NCI-H1436 treated with DMSO at 0.1 percent for 48 hours (cell line): Measurements from ENCODE around the gene CST6.
"Not testable (repeated sequence)": the region's sequence is repeated elsewhere in the genome, so short reads cannot be mapped to it uniquely, and the experiment has no call there.

ENCODE experiments used
- DNase-seq: peaks from one replicate; lab custom pipeline; 2025; lab: John Stamatoyannopoulos, UW

Gene CST6

GRCh38 chr11:66015454-66015881 lies 3.7 kb downstream of the CST6 start:
- DNase-seq = no peak

- no peak for DNase-seq
Measured at GRCh38 chr11:66015936-66016792, 4.4 kb downstream of the CST6 start.

GRCh38 chr11:66016793-66017177 lies 5.0 kb downstream of the CST6 start:
- no peak for DNase-seq

- DNase-seq = no peak
Measured at GRCh38 chr11:66017321-66017720, 5.5 kb downstream of the CST6 start.

GRCh38 chr11:66020212-66020611 lies 8.4 kb downstream of the CST6 start:
- DNase-seq = no peak

DNA sequence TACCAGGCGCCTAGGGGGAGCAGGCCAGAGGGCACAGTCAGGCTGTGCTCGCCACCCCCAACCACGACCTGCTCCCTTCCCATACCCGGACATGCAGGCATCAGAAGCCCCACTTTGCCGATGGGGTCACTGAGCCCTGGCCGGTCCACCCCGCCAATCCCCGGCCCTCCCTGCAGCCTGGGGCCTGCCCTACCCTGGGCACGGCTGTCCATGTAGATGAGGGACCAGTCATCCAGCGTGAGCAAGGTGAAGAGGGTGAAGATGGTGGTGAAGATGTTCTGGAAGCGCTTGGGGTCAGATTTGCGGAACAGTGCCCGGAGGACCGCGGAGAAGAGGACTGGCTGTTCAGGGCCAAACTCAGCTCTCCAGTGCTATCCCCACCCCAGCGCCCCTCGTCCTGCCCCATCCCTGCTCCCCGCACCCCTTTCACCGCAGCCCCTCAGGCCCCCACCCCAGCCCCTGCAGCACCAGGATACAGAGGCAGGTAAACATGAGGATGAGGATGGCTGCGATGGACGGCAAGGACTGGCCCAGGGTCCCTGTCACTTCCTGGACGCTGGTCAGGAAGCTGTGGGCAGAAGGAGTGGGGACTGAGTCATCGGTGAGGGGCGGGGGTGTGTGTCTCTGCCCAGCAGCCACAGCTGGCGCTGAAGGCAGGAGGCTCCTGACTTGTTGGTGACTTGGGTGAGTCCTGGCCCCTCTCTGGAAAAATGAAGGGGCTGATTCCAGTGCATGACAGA lies 9.0 kb downstream of the CST6 start:
- DNase-seq = no peak

- no peak for DNase-seq
Measured at GRCh38 chr11:66022401-66023185, 10.8 kb downstream of the CST6 start.

DNA sequence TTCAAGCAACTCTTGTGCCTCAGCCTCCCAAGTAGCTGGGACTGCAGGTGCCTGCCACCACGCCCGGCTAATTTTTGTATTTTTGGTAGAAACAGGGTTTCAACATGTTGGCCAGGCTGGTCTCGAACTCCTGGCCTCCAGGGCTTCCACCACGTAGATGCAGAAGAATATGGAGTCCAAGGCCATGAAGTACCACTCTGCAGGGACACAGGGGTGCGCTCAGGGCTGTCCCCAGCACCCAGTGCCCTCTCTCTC lies 11.3 kb downstream of the CST6 start:
- DNase-seq = not testable (repeated sequence)

DNA sequence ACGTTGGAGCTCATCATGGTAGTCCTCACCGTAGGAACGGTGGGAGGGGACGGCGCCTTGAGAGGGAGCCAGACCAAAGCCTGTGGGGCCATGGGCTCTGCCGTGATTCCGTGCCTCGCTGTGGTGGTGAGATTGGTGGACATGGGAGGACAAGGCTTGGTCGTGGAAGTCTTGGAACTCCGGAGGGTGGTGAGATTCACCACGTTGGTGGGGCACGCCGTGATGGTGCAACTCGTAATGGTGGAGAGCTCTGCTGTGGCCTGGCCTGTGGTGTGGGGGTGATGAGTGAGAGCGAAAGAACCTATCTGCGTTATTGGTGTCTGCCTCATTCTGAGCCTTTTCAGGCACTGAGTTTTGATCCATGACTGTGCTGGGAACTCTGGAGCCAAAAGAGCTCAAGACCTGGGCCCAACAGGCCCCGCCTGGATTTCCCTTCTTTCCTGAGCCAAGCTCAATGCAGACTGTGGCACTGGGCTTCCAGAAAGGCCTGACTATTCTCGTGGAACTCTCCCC lies 14.3 kb downstream of the CST6 start, which contains the start of gene CATSPER1:
CATSPER1 (minus strand) TSS at position 463 of the 513 bp plus-strand sequence; CDS start at position 363, 100 bp downstream.
- no peak for DNase-seq

DNA sequence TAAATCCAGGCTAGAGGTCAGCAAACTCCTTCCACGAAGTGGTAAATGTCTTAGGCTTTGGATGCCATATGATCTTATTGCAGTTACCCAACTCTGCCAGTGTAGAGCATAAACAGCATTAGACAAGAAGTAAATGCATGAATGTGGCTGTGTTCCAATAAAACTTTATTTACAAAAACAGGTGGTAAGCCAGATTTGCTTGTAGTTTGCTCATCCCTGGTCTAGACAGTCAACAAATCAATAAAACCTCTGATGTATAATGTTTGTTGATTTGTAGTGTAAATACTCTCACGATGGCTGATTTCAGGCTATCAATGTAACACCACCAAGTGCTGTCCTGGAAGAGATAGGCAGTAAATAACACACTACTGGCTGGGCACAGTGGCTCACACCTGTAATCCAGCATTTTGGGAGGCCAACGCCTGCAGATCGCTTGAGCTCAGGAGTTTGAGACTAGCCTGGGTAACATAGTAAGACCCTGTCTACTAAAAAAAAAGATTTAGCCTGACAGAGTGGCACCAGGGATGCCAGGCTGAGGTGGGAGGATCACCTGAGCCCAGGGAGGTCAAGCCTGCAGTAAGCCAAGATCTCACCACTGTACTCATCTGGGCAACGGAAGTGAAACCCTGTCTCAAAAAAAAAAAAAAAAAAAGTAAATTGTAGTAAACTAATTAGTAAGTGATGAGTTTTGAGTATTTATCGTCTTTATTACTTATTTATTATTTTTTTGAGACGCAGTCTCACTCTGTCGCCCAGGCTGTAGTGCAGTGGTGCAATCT lies 21.3 kb downstream of the CST6 start:
- no peak for DNase-seq

DNA sequence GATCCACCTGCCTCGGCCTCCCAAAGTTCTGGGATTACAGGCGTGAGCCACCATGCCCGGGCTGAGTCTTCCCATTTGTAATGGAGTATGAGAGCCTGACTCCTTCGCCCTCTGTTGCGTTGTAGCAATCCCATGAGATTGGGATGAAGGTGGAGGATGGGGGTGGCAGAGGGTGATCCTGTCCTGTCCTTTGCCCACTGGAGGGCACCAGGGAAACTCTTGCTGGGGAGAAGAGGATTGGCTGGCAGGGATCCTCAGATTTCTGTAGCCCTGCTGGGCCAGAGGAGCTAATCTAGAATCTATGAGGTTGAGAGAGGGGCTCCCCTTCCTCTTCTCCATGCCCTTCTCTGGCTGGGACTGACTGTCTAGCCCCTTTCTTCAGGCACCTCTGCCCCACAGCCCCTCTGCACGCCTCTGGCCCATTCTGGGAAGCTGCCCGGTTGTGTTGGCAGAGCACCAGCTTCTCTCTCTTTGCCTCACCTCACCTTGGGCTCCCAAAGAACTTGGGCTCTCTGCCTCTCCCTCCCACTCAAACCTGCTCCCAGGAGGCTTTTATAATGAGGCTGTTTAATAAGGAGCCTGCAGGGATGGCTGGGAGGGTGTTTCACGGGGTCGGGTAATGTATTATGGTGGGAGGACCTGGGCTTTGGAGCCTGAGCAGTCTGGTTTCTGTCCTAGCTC lies 24.0 kb downstream of the CST6 start:
- DNase-seq = no peak

GRCh38 chr11:66036334-66036710 lies 24.5 kb downstream of the CST6 start:
- DNase-seq = no peak

DNA sequence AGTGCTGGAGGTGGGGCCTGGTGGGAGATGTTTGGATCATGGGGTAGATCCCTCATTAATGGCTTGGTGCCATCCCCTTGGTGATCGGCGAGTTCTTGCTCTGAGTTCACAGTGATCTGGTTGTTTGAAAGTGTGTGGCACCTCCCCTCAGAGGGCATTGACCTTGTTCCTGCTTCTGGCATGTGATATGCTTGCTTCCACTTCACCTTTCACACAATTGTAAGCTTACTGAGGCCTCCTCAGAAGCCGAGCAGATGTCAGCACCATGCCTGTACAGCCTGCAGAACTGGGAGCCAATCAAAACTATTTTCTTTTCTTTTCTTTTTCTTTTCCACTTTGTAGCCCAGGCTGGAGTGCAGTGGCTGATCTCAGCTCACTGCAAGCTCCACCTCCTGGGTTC lies 25.5 kb downstream of the CST6 start:
- DNase-seq = no peak

GRCh38 chr11:66039765-66040164 lies 28.0 kb downstream of the CST6 start:
- DNase-seq = no peak

GRCh38 chr11:66042227-66042995 lies 30.6 kb downstream of the CST6 start:
- DNase-seq = no peak

- DNase-seq = no peak
Measured at GRCh38 chr11:66042996-66043906, 31.4 kb downstream of the CST6 start.

DNA sequence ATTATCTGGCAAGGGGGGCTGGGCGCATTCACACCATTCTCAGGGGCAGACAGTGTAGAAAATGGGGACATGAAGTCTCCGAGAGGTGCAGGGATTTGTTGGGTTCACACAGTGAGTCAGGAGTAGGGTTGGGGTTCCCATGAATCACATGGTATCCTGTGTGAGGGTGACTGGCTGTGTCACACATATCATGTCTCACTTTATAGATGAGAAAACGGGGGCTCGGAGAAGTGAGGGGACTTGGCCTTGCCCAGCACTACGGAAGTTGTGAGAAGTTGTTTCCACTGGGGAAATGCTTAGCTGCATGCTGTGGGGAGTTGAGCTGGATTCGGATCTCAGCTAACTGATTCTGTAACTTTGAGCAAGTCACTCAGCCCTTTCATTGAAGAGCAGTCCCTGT lies 32.9 kb downstream of the CST6 start:
- DNase-seq = no peak

DNA sequence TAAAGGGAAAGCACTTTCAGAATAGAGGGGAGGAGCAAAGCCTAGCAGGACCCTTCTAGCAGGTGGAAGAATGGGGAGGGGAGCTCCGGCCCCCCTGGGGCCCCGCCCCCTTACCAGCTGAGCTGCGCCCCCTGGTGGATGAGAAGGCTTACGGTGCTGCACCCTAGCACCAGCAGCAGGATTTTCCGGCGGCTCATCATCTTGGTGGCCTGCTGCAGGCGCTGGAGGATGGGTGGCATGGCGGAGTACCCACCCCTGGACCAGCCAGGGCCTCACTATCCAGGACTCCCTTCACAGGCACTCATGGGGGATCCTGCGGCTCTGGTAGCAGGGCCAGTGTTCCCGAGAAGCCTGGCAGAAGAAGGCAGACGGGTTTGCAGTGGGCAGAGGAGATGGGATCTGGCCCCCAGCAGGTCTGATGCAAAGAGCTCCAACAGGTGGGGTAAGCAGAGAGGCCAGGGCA lies 33.4 kb downstream of the CST6 start:
- no peak for DNase-seq

DNA sequence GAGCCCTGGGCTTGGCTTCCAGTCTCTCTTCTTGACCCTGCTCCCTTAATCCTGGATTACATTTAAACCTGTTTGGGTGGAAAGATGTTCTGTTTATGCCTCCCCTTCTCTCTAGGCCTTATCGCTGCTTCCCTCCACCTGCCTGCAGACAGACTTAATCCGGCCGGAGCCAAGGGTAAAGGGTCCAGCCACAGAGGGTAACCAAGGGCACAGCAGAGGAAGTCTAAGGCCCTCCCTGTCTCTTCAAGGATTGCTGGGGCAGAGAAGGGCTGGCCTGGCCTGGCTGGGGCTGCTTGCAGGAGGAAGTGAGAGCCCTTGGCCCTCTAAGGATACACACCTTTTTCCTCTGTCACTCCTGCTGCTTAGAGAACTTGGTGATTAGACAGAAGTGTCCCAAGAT lies 35.1 kb downstream of the CST6 start:
- DNase-seq = no peak
